K562 (cell line): Measurements from ENCODE around the gene ADAMTS14. TPM values are rescaled to one million over a fixed set of nuclear protein-coding genes. Genes with fewer than 3 reads are reported as not detected.
A peak's percentile ranks its signal among the peaks of the same experiment; 100 is the strongest.

ENCODE experiments used
- ARNT ChIP-seq, 2 experiments: fragments of 450-650 bp; IDR thresholded peaks; 2 replicates each; pipeline ENCODE4 v1.6.1; 2016; ENCODE audit warnings: mild to moderate bottlenecking in 1 of 2
- CEBPB ChIP-seq: fragments of 450-650 bp; IDR thresholded peaks from 2 replicates; pipeline ENCODE4 v1.6.1; 2016; ENCODE audit warnings: missing genetic modification characterization, missing compliant biosample characterization
- CEBPG ChIP-seq, 3 experiments: fragments of 200-800 bp in 1 of 3; sonication (Bioruptor generic) in 1 of 3; sonication (generic) in 1 of 3; formaldehyde crosslinking in 1 of 3; IDR thresholded peaks in 2 of 3; conservative IDR thresholded peaks in 1 of 3; 2 replicates each; pipeline versions ENCODE4 v1.6.1 to v1.8.0; 2016 to 2022; ENCODE audit warnings: missing compliant biosample characterization in 2 of 3, missing genetic modification characterization in 2 of 3, mild to moderate bottlenecking in 1 of 3, missing genetic modification reagents in 1 of 3
- CREB3L1 ChIP-seq: fragments of 450-650 bp; IDR thresholded peaks from 2 replicates; pipeline ENCODE4 v1.6.1; 2014; ENCODE audit warnings: low read depth, mild to moderate bottlenecking, moderate library complexity, borderline replicate concordance
- HNRNPLL ChIP-seq: fragments of 200-400 bp; formaldehyde crosslinking; IDR thresholded peaks from 2 replicates; pipeline ENCODE4 v1.6.1; 2017; ENCODE audit warnings: low read length, low read depth, mild to moderate bottlenecking; ENCODE audit not compliant: poor library complexity, severe bottlenecking
- JUND ChIP-seq, 2 experiments: IDR thresholded peaks; 2 replicates in 1 of 2; 3 replicates in 1 of 2; pipeline ENCODE4 v1.6.1; 2011; ENCODE audit warnings: borderline replicate concordance in 2 of 2, low read depth in 2 of 2, low read length in 2 of 2, improper control_type of control experiment in 1 of 2, missing biosample characterization in 1 of 2, missing genetic modification characterization in 1 of 2, missing genetic modification reagents in 1 of 2
- L3MBTL2 ChIP-seq: fragments of 450-650 bp; IDR thresholded peaks from 2 replicates; pipeline ENCODE4 v1.6.1; 2016; ENCODE audit warnings: mild to moderate bottlenecking, moderate library complexity
- MTA2 ChIP-seq: fragments of 450-650 bp; IDR thresholded peaks from 2 replicates; pipeline ENCODE4 v1.6.1; 2016; ENCODE audit warnings: low read depth
- NR2C1 ChIP-seq, 2 experiments: fragments of 450-650 bp; IDR thresholded peaks; 2 replicates each; pipeline ENCODE4 v1.6.1; 2017; ENCODE audit warnings: mild to moderate bottlenecking in 2 of 2, antibody characterized with exemption in 1 of 2, inconsistent platforms in 1 of 2, missing compliant biosample characterization in 1 of 2, missing genetic modification characterization in 1 of 2
- RB1 ChIP-seq: fragments of 450-650 bp; IDR thresholded peaks from 2 replicates; pipeline ENCODE4 v1.6.1; 2017; ENCODE audit warnings: low read depth, mild to moderate bottlenecking
- RBM15 ChIP-seq: fragments of 200-400 bp; formaldehyde crosslinking; IDR thresholded peaks from 2 replicates; pipeline ENCODE4 v1.6.1; 2018; ENCODE audit warnings: mild to moderate bottlenecking, low read length, moderate library complexity; ENCODE audit not compliant: insufficient read depth
- SMARCB1 ChIP-seq: IDR thresholded peaks from 2 replicates; pipeline ENCODE4 v1.6.1; 2011; ENCODE audit warnings: improper control_type of control experiment, low read depth; ENCODE audit not compliant: insufficient read length
- ZNF280B ChIP-seq: fragments of 250-450 bp; sonication (Bioruptor Pico); IDR thresholded peaks from 2 replicates; pipeline ENCODE4 v1.5.1; 2021; ENCODE audit warnings: mild to moderate bottlenecking
- ZNF395 ChIP-seq: fragments of 200-800 bp; sonication (Bioruptor generic); IDR thresholded peaks from 2 replicates; pipeline ENCODE4 v1.6.1; 2017; ENCODE audit warnings: missing genetic modification characterization, missing compliant biosample characterization
- ZNF766 ChIP-seq: fragments of 200-800 bp; sonication (Bioruptor generic); conservative IDR thresholded peaks from 2 replicates; pipeline ENCODE4 v1.6.1; 2016; ENCODE audit warnings: missing genetic modification characterization, missing compliant biosample characterization
- polyA plus RNA-seq, 8 experiments: library from polyadenylated mRNA; depleted of rRNA in 4 of 8; stranded (reverse) in 5 of 8; unstranded in 3 of 8; fragments of >200 nt; fragmentation: Nextera tagmentation in 2 of 8; fragmentation: Illumina TruSeq in 1 of 8; extraction: Ambion mirVana in 2 of 8; extraction: Trizol in 1 of 8; gene quantifications; 2 replicates each; pipeline versions ENCODE4 v1.2.1 to v1.2.3, GENCODE V29; 2011 to 2014; ENCODE audit warnings: inconsistent platforms in 1 of 8, missing spikeins in 1 of 8
- total RNA-seq, 7 experiments: library from RNA; depleted of rRNA in 6 of 7; stranded (reverse); fragments of >200 nt in 6 of 7; fragmentation: Illumina TruSeq in 2 of 7; extraction: Trizol in 2 of 7; gene quantifications; 2 replicates each; pipeline versions ENCODE4 v1.2.1 to v1.2.3, GENCODE V29; 2011 to 2021; ENCODE audit warnings: low replicate concordance in 1 of 7
- TF ChIP-seq, protein P1 (sequence below): fragments of 250-450 bp; sonication (Bioruptor Pico); IDR thresholded peaks from 2 replicates; pipeline ENCODE4 v1.4.0; 2020
- TF ChIP-seq, protein P2 (sequence below): sonication (generic); formaldehyde crosslinking; IDR thresholded peaks from 2 replicates; pipeline ENCODE4 v1.8.1; 2023; ENCODE audit warnings: mild to moderate bottlenecking, missing genetic modification reagents

Gene ADAMTS14
- total and polyA plus RNA-seq, 9 of the 15 experiments (the other 6 are each of a cell fraction or from before 2014, with no cell fraction given), result 0.04 to 37.4 (median 15.9) TPM

DNA sequence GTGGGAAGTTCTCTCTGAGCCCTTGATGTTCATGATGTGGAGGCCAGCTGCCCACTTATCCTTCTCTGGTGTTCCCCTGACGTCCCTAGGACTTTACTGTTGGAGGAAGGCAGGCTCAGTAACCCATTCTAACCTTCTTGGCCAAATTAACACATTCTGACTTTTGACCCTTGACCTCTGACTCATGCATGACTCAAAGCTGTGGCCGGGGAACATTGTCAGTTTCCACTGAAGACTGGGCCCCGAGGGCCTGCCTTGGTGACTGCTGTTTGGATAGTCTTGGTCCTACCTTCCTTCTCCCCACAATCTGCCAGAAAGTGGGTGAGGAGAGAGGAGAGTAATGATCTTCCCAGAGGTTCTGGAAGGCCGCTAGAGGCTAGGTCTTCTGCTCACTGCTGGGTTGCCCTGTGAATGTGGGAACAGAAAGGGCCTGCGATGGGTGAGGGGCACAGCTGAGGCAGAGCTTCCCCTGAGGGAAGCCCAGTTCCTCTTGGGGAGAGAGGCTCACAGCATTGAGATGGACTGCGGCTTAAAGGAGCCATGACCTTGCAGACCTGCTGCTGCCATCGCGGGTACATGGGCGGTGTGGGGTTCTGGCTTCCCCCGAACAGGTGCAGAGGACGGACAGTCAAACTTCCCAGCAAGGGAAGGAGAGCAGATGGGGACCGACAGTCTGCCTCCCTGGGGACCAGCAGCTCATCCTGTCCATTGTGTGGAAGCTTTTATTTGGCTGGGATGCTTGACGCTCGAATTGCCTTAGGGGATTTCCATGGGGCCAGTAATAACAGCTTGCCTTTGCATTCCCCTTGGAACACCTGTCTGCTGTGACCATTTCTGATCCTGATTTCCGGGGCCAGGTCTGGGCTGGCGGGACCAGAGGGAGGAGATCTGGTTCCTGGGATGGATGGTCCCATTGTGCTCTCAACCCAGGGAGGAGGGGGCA lies 43.8 kb downstream of the ADAMTS14 start (continued):
- TF ChIP-seq ZNF395 (CRISPR knock-in tag) (peak; percentile 72; the same call in 1 of the 2 replicates), L3MBTL2 (peak; percentile 43; the same call in 1 of the 2 replicates), ARNT (IDR thresholded peaks at IDR 0.05) (no peak), ZNF280B (CRISPR knock-in tag) (no peak), CEBPB (tag) (no peak), HNRNPLL (no peak), MTA2 (peak; percentile 65), JUND (IDR thresholded peaks at IDR 0.05; ENCODE audit: borderline replicate concordance, low read depth, low read length) (peak; percentile 99), JUND (tag; IDR thresholded peaks at IDR 0.05; ENCODE audit: borderline replicate concordance, low read depth, low read length) (peak; percentile 99; the same call in 2 of the 3 replicates), RBM15 (no peak), CREB3L1 (0 out of 2 replicates have a peak, but pooled peaks have one; percentile 42), CEBPG (CRISPR knock-in tag; IDR thresholded peaks at IDR 0.05) (no peak), CEBPG (tag; conservative IDR thresholded peaks at IDR 0.05 in 1 of 2, IDR thresholded peaks at IDR 0.05 in 1 of 2) (0 out of 4 replicates have a peak, but pooled peaks of 1 of the 2 experiments have one; percentile 8), NR2C1 (IDR thresholded peaks at IDR 0.05) (peak; percentile 98), NR2C1 (tag; IDR thresholded peaks at IDR 0.05) (peak; percentile 99), ZNF766 (CRISPR knock-in tag) (no peak), SMARCB1 (peak; percentile 85), RB1 (no peak)
- TF ChIP-seq, protein P1, sequence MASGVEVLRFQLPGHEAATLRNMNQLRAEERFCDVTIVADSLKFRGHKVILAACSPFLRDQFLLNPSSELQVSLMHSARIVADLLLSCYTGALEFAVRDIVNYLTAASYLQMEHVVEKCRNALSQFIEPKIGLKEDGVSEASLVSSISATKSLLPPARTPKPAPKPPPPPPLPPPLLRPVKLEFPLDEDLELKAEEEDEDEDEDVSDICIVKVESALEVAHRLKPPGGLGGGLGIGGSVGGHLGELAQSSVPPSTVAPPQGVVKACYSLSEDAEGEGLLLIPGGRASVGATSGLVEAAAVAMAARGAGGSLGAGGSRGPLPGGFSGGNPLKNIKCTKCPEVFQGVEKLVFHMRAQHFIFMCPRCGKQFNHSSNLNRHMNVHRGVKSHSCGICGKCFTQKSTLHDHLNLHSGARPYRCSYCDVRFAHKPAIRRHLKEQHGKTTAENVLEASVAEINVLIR (CRISPR knock-in tag), result 0 out of 2 replicates have a peak, but pooled peaks have one; percentile 43
- TF ChIP-seq, protein P2, sequence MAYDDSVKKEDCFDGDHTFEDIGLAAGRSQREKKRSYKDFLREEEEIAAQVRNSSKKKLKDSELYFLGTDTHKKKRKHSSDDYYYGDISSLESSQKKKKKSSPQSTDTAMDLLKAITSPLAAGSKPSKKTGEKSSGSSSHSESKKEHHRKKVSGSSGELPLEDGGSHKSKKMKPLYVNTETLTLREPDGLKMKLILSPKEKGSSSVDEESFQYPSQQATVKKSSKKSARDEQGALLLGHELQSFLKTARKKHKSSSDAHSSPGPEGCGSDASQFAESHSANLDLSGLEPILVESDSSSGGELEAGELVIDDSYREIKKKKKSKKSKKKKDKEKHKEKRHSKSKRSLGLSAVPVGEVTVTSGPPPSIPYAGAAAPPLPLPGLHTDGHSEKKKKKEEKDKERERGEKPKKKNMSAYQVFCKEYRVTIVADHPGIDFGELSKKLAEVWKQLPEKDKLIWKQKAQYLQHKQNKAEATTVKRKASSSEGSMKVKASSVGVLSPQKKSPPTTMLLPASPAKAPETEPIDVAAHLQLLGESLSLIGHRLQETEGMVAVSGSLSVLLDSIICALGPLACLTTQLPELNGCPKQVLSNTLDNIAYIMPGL (CRISPR knock-in tag), result no peak
